Gastrocnemius medialis (tissue), 4 donors: ENCODE measurements around the gene HAVCR2. TPM values are rescaled to one million over a fixed set of nuclear protein-coding genes. Genes with fewer than 3 reads are reported as not detected.

ENCODE experiments used
- ATAC-seq, 2 donors: fragments of 150-250 bp; one replicate each; pipeline ENCODE4 v1.9.1; 2016
- DNase-seq, 2 donors: peaks; one replicate each; pipeline ENCODE4 v3.0.0-alpha.2; 2019
- H3K27ac ChIP-seq, 4 donors: fragments of 200-600 bp; sonication (generic); 1 replicate in 1 of 4; 2 replicates in 3 of 4; pipeline ENCODE4 v1.5.1; 2016 to 2018; ENCODE audit warnings: mild to moderate bottlenecking in 2 of 4, moderate library complexity in 1 of 4
- H3K27me3 ChIP-seq, 3 donors: fragments of 200-600 bp; sonication (generic) in 2 of 3; 1 replicate in 1 of 3; 2 replicates in 2 of 3; pipeline versions ENCODE4 v1.5.1 to v1.6.0; 2016 to 2019; ENCODE audit warnings: mild to moderate bottlenecking in 1 of 3, moderate library complexity in 1 of 3
- H3K36me3 ChIP-seq, 2 donors: fragments of 200-600 bp; sonication (generic) in 1 of 2; one replicate each; pipeline ENCODE4 v1.5.1; 2017 to 2018
- H3K4me1 ChIP-seq, 2 donors: fragments of 200-600 bp; sonication (generic) in 1 of 2; one replicate each; pipeline ENCODE4 v1.5.1; 2016 to 2017; ENCODE audit warnings: mild to moderate bottlenecking in 2 of 2
- H3K4me3 ChIP-seq, 4 donors: fragments of 200-600 bp; sonication (generic) in 3 of 4; 1 replicate in 1 of 4; 2 replicates in 3 of 4; pipeline ENCODE4 v1.5.1; 2016 to 2019; ENCODE audit warnings: mild to moderate bottlenecking in 2 of 4
- H3K9me3 ChIP-seq, 3 donors: fragments of 200-600 bp; sonication (generic) in 2 of 3; 1 replicate in 1 of 3; 2 replicates in 2 of 3; pipeline ENCODE4 v1.5.1; 2016 to 2019
- POLR2A ChIP-seq, 2 donors: fragments of 450-650 bp; IDR thresholded peaks; one replicate each; pipeline ENCODE4 v1.6.1; 2017; ENCODE audit warnings: antibody characterized with exemption in 2 of 2, mild to moderate bottlenecking in 2 of 2, moderate library complexity in 2 of 2
- in situ Hi-C, 4 donors: fragments of 200-750 bp; cut with MboI; loops; one replicate each; pipeline versions ENCODE4 v1.15.0 to v1.8.0; 2017; ENCODE audit warnings: low sequenced_read_pairs in 4 of 4
- intact Hi-C: fragments of 100-400 bp; cut with DNase I; formaldehyde crosslinking; loops from one replicate; pipeline ENCODE4 v1.15.1; 2023; ENCODE audit warnings: low total_unique reads
- total RNA-seq, 4 donors: library from RNA; depleted of rRNA; stranded (reverse); fragments of >200 nt; gene quantifications; one replicate each; pipeline versions ENCODE4 v1.1.0 to v1.2.3, GENCODE V29; 2016
- TF ChIP-seq, protein P1 (sequence below), 5 experiments: fragments of 450-650 bp in 3 of 5; fragments of 200-600 bp in 2 of 5; sonication (generic) in 2 of 5; IDR thresholded peaks in 4 of 5; conservative IDR thresholded peaks in 1 of 5; 1 replicate in 4 of 5; 2 replicates in 1 of 5; pipeline ENCODE4 v1.5.1; 2016 to 2019; ENCODE audit warnings: antibody characterized with exemption in 5 of 5, mild to moderate bottlenecking in 3 of 5, moderate library complexity in 3 of 5

HAVCR2 gene
- total RNA-seq, 4 donors from 2014 or later: 1.2 to 5.0 (median 1.6) TPM

DNA sequence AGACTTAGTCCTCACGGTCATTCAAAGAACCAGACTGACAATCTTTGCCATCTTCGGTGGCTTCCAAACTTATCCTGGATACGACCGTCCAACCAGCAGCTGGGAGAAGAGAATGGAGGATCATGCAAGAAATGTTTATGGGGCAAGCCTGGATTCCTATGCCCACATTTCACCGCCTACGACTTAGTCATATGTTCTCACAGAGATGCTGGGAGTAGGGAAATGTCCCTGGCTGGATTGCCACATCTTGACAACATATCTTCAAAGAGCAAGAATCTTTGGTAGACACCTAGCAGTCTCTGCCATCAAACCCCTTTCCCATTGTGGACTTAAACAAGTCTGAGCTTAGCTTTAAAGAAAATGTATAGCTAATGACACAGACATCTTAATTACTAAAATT lies 28.8 kb upstream of the HAVCR2 start:
- ATAC-seq (no peak), DNase-seq (no peak)
- in situ Hi-C loops: loop anchor here in 2 of 4 donors (25.0 kb wide), 1 partner anchor 600 kb away; the partner anchor contains the start of genes LSM11 (in 2 of the 2) and THG1L (in 2 of the 2)
- no peak overlapping the region for H3K4me3 ChIP-seq
- H3K9me3 ChIP-seq: no peaks in the 10 kb centered on the region
- H3K27ac ChIP-seq: no peak overlapping the region
- no peaks in the 10 kb centered on the region for H3K27me3 ChIP-seq
- intact Hi-C loops: no loop called here
- peaks cover 0 to 19% of the 10 kb centered on the region in 2 donors for H3K36me3 ChIP-seq
- peaks cover 10% of the 10 kb centered on the region in 2 donors for H3K4me1 ChIP-seq
- TF ChIP-seq, protein P1, sequence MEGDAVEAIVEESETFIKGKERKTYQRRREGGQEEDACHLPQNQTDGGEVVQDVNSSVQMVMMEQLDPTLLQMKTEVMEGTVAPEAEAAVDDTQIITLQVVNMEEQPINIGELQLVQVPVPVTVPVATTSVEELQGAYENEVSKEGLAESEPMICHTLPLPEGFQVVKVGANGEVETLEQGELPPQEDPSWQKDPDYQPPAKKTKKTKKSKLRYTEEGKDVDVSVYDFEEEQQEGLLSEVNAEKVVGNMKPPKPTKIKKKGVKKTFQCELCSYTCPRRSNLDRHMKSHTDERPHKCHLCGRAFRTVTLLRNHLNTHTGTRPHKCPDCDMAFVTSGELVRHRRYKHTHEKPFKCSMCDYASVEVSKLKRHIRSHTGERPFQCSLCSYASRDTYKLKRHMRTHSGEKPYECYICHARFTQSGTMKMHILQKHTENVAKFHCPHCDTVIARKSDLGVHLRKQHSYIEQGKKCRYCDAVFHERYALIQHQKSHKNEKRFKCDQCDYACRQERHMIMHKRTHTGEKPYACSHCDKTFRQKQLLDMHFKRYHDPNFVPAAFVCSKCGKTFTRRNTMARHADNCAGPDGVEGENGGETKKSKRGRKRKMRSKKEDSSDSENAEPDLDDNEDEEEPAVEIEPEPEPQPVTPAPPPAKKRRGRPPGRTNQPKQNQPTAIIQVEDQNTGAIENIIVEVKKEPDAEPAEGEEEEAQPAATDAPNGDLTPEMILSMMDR (IDR thresholded peaks at IDR 0.05 in 4 of 5, conservative IDR thresholded peaks at IDR 0.05 in 1 of 5): no peak
- TF ChIP-seq POLR2A (IDR thresholded peaks at IDR 0.05): no peak

DNA sequence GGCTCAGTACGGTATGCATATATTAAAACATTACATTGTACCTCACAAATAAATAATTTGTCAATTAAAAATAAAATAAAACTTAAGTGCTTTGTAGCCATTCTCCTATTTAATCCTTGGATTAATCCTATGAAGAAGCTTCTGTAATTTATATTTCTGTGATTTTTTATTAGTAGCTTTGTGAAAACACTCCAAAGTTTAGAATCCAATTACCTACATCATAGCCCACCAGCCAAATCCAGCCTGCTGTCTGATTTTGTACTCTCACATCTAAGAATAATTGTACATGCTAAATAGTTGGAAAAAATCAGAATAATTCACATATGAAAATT lies 23.4 kb upstream of the HAVCR2 start:
- intact Hi-C loops: no loop called here
- Histone ChIP-seq H3K27ac (no peak overlapping the region), H3K4me1 (no peaks in the 10 kb centered on the region), H3K27me3 (no peaks in the 10 kb centered on the region), H3K36me3 (peaks cover 0 to 4% of the 10 kb centered on the region in 2 donors), H3K9me3 (no peaks in the 10 kb centered on the region), H3K4me3 (no peak overlapping the region)
- no peak for DNase-seq
- no peak for TF ChIP-seq POLR2A (IDR thresholded peaks at IDR 0.05)
- TF ChIP-seq, protein P1 (IDR thresholded peaks at IDR 0.05 in 4 of 5, conservative IDR thresholded peaks at IDR 0.05 in 1 of 5): no peak
- no peak for ATAC-seq
- in situ Hi-C loops: loop anchor here in 2 of 4 donors (25.0 kb wide), 1 partner anchor 605 kb away; the partner anchor contains the start of genes LSM11 (in 2 of the 2) and THG1L (in 2 of the 2)

DNA sequence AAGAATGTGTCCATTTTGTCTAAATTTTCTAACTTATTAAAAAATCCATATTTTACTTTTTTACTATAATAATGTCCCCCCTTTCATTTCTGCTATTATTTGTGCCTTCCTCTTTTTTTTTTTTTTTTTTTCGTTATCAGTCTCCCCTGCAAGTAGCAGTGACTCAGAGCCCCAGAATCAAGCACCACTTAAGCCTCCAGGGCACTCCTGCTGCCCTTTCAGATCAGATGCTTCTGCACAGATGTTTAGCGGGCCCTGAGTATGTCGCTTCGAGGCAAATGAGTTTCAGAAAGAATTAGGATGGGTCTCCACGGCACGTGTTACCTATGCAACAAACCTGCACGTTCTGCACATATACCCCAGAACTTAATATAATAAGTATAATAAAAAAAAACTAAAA lies 22.1 kb upstream of the HAVCR2 start:
- in situ Hi-C loops (loop anchor here in 2 of 4 donors (25.0 kb wide), 1 partner anchor 606 kb away; the partner anchor contains the start of genes LSM11 (in 2 of the 2) and THG1L (in 2 of the 2)), intact Hi-C loops (no loop called here)
- no peaks in the 10 kb centered on the region for H3K4me1 ChIP-seq

DNA sequence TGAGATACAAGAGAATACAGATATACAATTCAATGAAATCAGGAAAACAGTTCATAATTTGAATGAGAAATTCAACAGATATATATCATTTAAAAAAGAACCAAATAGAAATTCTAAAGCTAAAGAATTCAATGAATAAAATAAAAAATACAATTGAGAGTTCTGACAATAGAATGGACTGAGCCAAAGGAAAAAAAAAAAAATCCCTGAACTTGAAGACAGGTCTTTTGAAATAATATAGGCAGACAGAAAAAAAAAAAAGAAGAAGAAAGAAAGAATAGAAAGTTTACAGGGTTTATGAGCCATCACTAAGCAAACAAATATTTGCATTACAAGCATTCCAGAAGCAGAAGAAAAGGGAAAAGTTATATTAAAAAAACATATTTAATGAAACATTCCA lies 12.9 kb upstream of the HAVCR2 start:
- H3K4me1 ChIP-seq: no peaks in the 10 kb centered on the region
- H3K27ac ChIP-seq: no peak overlapping the region
- H3K4me3 ChIP-seq: no peak overlapping the region
- intact Hi-C loops: no loop called here
- no peaks in the 10 kb centered on the region for H3K36me3 ChIP-seq
- TF ChIP-seq, protein P1 (IDR thresholded peaks at IDR 0.05 in 4 of 5, conservative IDR thresholded peaks at IDR 0.05 in 1 of 5): no peak
- no peak for TF ChIP-seq POLR2A (IDR thresholded peaks at IDR 0.05)
- no peaks in the 10 kb centered on the region for H3K9me3 ChIP-seq
- in situ Hi-C loops: no loop called here
- ATAC-seq: no peak
- no peaks in the 10 kb centered on the region for H3K27me3 ChIP-seq
- no peak for DNase-seq

More for the DNA sequence above, 22.1 kb upstream of the HAVCR2 start:
- TF ChIP-seq, protein P1 (IDR thresholded peaks at IDR 0.05 in 4 of 5, conservative IDR thresholded peaks at IDR 0.05 in 1 of 5): no peak
- TF ChIP-seq POLR2A (IDR thresholded peaks at IDR 0.05): no peak
- Histone ChIP-seq H3K36me3 (no peaks in the 10 kb centered on the region), H3K4me3 (no peak overlapping the region), H3K27ac (no peak overlapping the region), H3K9me3 (no peaks in the 10 kb centered on the region), H3K27me3 (no peaks in the 10 kb centered on the region)
- no peak for DNase-seq
- no peak for ATAC-seq

DNA sequence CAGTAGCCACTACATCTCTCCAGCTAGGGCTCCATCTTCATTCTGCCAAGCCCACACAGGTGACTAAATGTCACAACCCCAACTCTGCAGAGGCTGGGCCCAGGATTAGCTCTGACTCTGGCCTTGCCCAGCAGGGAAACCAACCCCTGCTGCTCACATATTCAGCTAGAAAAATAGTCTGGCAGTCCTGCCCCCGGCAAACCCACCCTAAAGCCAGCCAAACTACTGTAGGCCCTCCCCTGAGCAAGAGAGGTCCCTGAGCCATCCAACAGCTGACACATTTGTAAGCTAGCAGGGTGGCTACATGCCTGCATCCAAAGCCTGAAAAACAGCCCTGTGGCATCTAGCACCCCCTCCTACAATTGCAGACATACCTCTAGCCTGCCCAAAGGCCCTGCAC lies 11.3 kb upstream of the HAVCR2 start:
- DNase-seq: no peak
- H3K4me3 ChIP-seq: no peak overlapping the region
- no peaks in the 10 kb centered on the region for H3K27me3 ChIP-seq
- no peaks in the 10 kb centered on the region for H3K36me3 ChIP-seq
- TF ChIP-seq POLR2A (IDR thresholded peaks at IDR 0.05): no peak
- TF ChIP-seq, protein P1 (IDR thresholded peaks at IDR 0.05 in 4 of 5, conservative IDR thresholded peaks at IDR 0.05 in 1 of 5): no peak
- no peak overlapping the region for H3K27ac ChIP-seq
- intact Hi-C loops: no loop called here
- in situ Hi-C loops: no loop called here
- no peak for ATAC-seq
- no peaks in the 10 kb centered on the region for H3K4me1 ChIP-seq
- H3K9me3 ChIP-seq: no peaks in the 10 kb centered on the region
